ENCODE measurements around the gene PHF2.
A peak's percentile ranks its signal among the peaks of the same experiment; 100 is the strongest.

The PHF2 gene

DNA sequence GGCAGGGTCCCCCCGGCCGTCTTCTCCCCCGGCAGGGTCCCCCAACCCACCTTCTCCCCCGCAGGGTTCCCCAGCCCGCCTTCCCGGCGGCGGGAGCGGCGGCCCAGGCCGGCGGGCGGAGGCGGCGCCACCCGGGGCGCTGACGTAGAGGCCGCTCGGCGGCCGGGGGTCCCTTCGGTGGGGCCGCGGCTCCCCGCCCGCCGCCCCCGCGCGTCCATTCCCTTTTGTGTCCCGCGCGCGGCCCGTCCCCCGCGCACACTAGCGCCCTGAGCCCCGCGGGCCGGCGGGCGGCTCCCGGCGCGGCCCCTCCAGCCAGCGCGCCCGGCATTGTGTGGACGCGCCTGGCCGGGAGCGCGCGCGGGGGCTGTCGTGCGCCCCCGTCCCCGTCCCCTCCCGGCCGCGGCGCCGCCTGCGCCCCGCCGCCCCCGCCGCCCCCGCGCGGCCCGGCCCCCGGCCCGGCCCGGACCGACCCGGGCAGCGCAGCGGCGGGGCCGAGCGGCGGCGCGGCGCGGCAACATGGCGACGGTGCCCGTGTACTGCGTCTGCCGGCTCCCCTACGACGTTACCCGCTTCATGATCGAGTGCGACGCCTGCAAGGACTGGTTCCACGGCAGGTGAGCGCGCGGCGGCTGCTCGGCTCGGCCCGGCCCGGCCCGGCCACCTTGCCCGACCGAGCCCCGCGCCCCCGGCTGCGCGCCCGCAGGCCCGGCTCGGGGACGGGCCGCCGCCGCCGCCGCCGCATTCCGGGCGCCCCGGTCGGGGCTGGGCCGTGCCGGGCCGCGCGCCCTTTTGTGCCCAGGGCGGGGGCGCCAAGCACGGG, at the start of gene PHF2:
Gene PHF2, plus strand, starts transcription at position 327 of the 820 bp plus-strand sequence. Its CDS starts 190 bp downstream, at position 517.
- no peak for DNase-seq (ENCODE audit: low read depth in 2 of 2)

DNA sequence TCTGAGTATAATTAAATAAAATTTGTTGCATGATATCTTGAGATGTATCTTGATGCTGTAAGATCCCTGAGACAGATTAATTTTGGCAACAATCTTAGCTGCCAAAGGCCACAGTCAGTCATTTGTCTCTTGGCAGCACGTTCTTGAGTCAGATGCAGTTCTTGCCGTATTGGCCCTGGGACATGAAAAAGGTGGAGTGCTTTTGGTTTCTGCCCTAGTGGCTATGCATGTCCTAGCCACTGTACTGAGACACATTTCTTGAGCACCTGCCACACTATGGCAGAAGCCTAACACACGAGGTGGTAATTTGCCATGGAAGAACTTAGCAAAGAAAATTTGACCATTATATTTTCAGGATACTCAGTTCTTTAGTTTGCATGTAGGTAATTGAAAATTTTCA, 45.0 kb upstream of the PHF2 start:
- DNase-seq (ENCODE audit: low read depth in 2 of 2): no peak

DNA sequence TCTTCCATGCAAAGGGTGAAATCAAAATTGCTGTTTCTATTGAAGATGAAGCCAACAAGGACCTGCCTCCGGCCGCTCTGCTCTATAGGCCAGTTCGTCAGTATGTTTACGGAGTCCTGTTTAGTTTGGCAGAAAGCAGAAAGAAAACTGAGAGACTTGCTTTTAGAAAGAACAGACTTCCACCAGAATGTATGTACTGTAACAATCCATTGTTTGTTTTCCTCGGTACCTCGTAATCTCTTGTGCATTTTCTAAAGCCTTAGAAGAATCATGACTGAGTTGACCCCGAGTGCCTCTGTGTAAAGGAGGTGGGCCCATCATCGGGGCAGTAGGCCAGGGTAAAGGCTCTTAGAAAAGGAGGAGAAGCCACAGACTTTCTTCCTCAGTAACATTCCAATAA, 44.2 kb upstream of the PHF2 start:
- DNase-seq (ENCODE audit: low read depth in 2 of 2): no peak

DNA sequence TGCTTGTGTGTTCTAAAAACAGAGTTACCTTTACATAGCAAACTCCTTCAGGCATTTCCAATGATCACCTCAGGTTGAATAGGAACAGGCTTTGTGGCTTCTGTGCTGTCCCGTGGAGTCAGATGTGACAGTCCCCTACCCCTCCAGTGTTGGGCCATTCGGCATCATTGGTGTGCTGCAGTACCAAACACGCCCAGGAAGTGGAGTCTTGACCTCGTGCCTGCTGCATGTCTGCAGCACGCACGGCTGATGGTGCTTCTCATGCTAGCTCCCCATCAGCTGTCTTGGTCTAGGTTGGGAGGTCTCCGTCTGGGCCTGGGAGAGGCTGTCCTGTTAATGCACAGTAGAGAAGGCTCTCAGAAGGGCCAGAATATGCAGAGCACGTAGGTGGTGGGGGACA, 42.5 kb upstream of the PHF2 start:
- no peak for DNase-seq (ENCODE audit: low read depth in 2 of 2)

DNA sequence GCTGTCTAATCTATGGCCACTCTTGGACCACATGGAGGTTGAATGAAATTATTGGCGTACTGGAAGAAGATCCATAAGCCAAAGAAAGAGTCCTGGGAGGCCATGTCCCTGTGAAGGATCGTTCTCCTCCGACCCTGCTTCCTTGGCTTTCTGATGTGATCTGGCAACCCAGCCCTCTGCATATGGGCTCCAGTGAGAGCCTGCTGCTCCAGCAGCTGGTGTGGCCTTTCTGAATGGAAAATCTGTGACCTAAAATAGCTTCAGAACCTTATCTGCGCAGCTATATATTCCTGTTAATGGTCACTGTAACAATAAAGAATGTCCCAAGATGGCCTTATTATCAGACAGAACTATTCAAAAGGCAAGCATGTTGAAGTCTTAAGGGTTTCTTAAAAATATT, 40.2 kb upstream of the PHF2 start:
- no peak for DNase-seq (ENCODE audit: low read depth in 2 of 2)

DNA sequence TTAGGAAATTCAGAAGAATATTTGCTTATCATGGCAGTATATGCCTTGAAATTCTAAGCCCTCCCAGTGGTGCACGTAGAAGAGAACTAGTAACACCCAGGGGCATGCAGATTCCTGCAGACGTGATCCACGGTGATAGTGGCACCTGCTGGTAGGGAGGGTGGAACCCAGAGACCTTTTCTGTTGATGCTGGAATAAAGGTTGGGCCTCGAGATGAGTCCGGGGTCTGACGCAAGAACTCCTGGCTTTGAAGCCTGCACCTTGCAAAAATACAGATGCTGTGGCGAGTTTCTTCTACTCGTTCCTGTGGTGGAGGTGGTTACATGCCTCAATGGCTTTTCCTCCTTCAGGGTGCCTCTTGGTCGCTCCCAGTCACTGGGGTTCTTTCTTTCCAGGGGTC, 39.5 kb upstream of the PHF2 start:
- no peak for DNase-seq (ENCODE audit: low read depth in 2 of 2)

DNA sequence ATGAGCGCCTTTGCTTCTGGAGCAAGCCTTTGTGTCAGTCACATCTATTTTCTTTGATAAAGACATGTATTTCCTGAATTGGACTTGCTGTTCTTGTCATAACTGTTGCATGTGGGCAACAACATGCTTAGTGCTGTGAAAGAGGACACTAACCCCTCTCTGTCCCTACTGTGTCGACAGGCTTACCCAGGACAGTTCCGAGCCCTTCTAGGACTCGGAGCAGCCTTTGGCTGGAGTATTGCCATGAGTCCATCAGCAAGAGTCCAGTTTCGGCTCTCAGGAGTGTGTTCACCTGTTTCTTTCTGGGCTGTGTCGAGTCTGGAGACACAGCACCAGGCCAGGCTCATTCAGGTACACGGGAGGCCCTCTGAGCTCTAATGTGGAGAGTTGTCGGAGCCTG, 36.1 kb upstream of the PHF2 start:
- no peak for DNase-seq (ENCODE audit: low read depth in 2 of 2)

DNA sequence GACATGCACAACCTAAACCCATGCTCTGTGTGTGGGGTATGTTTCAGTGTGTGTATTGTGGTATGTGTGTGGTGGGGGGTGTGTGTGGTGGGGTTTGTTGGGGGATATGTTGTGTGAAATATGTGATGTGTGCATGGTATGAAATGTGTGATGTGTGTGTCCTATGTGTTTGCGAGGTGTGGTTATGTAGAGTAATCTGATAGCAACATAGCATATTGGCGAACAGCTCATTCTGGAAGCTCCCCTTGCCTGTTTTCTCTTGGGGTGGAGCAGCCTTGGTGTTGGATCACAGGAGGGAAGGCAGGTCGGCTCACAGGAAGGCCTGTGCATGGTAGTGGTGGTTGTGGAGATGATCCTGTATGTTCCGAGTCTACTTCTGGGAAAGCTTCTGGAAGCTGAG, 35.4 kb upstream of the PHF2 start:
- no peak for DNase-seq (ENCODE audit: low read depth in 2 of 2)

DNA sequence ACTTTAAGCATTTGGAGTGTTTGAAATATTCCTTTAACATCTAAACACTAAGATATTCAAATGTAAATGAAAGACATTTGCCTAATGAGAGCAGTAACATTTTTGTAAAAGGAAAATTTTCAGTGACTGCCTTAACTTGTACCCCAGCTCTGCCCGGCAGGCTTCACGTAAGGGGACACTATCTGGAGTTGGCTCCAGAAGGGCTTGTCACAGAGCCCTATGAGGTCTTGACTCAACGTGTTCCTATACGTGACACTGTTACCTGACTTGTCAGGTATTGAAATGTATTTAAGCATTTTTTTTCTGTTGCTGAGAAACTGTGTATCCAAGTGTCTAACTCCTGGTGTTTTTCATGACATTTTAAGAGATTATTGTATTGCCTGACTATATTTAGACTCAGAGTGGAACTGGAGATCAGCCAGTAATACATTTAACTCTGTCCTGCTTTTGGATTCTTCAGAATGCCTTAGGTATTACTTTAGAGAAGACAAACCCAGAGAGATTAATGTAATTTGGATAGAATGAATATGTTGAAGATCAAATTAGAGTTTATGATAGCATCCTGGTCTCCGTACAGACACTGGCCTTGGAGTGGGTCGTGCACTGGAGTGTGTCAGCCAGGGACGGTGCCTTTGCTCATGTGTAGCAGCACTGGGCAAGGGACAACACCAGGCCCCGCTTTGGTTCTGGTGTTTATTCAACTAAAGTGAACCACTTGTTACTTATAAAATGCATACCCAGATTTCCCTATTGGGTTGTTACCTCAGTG, 34.6 kb upstream of the PHF2 start:
- no peak for DNase-seq (ENCODE audit: low read depth in 2 of 2)

DNA sequence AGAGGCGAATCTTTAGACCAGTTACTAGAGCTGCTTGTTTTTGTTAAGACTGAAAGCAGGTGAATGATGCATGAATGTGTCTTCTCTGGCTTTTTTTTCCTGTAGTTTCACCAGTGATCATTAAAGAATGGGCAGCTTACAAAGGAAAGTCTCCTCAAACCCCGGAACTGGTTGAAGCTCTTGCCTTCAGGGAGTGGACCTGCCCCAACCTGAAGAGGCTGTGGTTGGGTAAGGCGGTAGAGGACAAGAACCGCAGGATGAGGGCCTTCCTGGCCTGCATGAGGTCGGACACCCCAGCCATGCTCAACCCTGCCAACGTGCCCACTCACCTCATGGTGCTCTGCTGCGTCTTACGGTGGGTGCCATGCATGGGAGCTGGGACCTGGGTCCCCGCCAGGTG, 33.3 kb upstream of the PHF2 start:
- DNase-seq (ENCODE audit: low read depth in 2 of 2): no peak

DNA sequence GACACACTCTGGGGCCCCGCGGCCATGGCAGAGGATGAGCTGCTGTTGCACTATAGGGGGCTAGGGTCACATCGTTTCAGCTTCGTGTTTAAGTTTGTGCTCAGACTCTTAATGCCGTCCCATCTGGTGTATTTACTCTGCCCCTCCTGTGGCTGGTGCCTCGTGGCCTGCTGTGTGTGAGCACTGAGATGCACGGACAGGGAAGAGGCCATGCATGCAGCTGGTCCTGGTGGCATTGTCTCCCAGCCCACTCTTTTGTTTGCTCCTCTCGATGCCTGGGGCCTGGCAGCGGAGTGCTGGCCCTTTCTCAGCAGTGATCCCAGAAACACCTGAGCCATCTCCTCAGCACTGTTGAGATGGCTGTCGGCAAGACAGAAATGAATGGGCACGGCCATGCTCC, 30.0 kb upstream of the PHF2 start:
- no peak for DNase-seq (ENCODE audit: low read depth in 2 of 2)

DNA sequence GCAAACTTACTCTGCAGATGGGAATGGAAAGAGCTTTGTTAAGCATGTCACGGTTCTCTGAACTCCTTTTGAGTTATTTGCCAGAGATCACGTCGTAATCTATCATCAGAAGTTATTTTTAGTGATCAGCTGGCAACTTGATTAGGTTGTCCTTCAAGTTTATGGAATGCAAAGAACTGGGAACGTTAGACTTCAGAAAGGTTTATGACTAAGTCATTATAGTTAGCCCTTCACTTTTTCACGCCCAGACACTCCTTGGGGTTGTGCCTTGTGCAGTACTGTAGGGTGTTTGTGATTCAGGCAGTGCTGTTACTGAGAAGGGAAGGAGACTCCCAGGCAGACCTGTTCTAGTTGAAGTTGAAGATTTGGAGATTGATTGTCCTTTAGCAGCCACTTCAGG, 26.8 kb upstream of the PHF2 start:
- no peak for DNase-seq (ENCODE audit: low read depth in 2 of 2)

DNA sequence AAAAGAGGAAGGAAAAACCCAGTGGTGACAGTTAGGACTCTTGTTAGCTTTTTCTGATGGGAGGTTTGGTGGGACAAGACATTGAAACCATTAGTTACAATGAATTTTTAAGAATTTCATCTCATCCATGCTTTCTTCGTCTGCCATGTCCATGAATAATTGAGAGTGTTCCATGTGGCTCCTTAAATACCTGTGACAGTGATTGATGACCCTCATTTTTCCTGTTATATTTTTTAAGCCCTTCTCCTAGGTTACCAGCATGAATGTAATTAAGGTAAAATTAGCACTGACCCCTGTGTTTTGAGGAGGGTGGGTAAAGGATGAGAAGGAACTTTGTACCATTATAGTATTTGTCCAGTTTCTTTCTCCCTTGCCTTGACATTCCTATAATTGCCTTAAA, 23.5 kb upstream of the PHF2 start:
- DNase-seq (ENCODE audit: low read depth in 2 of 2): no peak

DNA sequence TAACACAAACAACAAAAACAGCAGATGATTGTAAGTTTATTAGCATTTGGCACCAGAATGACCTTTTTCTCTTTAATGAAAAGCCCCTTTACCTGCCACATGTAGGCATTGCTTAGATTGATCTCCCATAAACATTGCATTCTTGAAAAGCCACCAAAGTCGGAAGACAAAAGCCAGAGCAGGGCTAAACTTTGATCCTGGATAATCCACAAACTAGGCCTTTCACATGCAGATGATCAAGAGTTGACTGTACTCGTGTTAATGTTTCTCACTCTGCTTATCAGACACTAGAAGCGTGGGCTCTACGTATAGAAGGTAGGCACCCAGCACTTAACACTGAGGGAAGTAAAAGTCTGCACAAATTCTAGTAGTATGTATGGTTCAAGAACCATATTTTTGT, 21.0 kb upstream of the PHF2 start:
- DNase-seq (ENCODE audit: low read depth in 2 of 2): no peak

DNA sequence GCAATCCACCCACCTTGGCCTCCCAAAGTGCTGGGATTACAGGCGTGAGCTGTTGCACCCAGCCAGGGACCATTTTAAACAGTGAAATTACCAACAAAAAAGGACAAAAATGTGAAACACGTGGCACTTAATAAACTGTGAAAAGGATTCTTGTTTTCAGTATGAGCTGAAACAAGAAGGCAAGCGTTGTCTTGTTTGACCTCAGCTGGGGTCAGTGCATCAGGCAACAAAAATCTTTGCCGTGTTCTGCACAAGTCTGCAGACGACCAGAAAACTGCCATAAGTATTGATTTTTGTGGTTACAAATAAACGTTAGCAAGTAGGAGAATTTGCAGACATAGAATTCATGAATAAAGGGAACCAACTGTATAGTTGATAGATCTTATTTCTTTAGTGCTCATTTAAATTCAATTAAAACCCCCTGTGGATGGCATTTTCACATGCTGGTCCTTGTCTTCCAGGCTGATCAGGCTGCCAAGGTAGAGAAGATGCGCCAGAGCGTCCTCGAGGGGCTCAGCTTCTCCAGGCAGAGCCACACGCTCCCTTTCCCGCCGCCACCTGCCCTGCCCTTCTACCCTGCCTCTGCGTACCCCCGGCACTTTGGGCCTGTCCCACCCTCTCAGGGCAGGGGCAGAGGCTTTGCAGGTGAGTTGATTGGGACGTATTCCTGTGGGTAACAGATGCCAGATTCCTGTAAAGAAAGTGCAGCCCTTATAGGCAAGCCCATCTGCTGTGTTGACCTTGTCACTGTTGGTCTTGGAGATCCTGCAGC, 18.8 kb upstream of the PHF2 start:
- DNase-seq (ENCODE audit: low read depth in 2 of 2): no peak

DNA sequence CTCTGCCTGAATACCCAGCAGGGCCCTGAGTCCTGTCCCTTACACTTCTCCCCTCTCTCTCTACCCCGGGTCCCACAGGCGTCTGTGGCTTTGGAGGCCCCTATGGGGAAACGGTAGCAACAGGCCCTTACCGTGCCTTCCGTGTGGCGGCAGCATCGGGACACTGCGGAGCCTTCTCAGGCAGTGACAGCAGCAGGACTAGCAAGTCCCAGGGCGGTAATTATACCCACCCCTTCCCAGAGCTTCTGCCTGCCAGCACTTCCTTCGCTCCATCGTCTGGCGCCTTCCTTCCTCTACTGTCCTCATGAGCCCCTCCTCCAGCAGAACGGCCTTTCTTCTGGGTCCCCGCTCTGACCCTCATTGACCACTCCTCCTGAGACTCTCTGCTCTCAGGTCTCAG, 17.9 kb upstream of the PHF2 start:
- DNase-seq (ENCODE audit: low read depth in 2 of 2): no peak

DNA sequence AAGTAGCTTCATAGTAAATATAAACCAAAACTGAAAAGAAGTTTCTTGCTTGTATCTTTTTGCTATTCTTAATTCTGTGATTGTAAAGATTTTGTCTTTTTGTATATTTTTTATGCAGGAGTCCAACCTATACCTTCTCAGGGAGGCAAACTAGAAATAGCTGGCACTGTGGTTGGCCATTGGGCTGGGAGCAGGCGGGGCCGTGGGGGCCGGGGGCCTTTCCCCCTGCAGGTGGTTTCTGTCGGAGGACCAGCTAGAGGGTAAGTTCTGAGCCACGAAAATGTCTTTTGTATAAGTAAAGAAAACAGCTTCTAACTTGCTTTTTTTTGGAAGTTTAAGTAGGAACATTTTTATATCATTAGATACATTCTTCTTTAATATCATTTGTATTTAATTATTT, 15.4 kb upstream of the PHF2 start:
- no peak for DNase-seq (ENCODE audit: low read depth in 2 of 2)

DNA sequence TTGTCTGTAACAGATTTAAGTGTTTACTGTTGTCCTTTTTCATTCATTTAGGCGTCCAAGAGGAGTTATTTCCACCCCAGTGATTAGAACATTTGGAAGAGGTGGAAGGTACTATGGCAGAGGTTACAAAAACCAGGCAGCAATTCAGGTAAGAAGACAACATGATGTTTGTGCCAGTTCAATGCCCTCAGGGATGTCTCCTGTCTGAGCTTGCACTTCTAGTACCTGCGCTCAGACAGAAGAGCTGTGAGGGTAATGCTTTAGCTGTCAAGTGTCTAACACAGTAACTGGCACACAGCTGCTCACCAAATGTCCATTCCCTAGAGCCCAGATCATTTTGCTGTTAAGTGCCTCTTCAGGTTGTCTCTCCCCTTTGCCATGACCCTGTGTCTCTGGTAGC, 14.2 kb upstream of the PHF2 start:
- DNase-seq (ENCODE audit: low read depth in 2 of 2): no peak

DNA sequence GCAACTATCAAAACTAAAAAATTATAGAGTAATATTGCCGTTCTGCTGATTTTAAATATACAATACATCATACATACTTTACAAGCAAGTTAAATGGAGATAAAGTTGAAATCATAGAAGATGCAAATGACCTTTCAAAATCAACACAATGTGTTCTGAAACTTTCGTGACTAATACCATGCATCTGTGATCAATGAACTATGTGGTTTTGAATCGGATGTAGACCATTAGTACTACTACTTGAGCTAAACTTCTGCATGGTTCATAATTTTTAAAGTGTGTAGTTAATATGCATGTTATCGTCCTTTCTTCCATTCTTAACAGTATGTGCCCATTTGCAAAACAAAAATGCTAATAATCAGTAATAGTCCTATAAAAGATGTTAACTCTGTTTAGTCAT, 11.3 kb upstream of the PHF2 start:
- DNase-seq (ENCODE audit: low read depth in 2 of 2): no peak

DNA sequence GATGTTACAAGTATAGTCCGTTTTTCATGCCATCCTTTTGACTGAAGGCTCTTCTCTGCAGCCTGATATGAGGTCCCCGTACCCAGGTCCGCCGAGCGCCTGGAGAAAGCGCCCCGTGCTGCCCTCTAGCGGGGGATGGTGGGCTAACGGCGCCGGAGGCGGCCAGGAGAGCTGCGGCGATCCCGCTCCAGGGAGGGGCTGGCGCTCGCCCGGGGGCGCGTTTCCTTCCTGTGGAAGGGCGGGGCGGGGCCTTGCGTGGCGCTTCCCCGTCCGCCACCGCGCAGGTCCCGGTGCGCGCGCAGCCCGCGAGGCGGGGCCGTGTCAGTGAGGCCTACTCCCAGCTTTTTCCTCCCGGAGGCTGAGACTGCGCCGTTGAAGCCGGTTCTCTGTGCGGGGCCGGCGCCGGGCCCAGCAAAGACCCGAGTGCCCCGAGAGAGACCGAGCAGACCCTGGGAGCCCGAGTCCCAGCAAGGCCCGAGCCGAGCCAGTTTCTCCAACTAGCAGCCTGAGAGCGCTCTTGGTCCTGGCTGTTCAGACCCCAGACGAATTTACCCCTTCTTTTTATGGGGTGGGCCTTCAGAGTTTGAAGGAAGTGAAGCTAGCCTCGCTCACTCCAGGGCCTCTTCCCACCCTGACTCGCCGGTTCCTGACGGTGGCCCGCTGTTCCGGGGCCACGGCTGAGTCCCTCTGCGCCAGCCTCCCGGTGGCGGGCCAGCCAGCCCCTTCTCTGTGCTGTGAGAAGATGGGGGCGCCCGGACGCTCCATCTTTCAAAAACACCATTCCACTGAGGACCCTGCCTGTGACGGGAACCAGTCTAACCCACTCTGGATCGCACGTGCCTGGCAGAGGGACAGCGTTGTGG, 9.7 kb upstream of the PHF2 start:
- peak; percentile 97 to 99 for DNase-seq (ENCODE audit: low read depth in 2 of 2)

DNA sequence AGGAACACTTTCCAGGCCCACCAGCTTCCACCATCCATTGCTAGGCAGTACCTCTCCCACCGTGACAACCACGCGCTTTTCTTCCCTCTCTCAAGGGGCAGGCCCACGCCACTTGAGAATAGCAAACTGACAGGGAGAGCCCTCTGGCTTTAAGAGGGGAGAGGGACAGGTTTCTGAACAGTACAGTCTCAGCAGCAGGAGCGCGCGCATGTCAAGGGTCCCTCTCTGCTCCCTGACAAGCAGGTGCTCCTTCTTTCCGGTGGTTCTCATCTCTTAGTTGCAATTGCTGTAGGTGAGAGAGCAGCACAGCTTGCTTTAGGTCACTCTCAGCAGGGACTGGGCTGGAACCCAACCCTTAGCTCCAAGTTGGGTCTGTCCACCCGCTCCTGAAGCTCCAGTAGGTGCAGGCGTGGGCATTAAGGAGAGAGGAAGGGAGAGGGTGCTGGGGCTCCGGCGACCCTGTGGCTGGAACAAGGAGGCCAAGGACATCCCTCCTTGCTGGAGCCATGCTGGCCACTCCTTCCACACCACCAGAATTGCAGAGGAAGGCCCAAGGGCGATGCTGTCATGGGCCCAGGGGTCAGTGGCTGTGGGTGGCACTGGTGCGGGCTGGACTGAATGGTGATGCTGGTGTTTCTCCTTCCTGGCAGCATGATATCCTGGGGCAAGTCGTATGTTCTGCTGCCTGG, 9.0 kb upstream of the PHF2 start:
- DNase-seq (ENCODE audit: low read depth in 2 of 2): no peak
